ENCODE data around the gene FBRSL1. TPM values are rescaled to one million over a fixed set of nuclear protein-coding genes. Genes with fewer than 3 reads are reported as not detected.

Gene FBRSL1
- total RNA-seq, 1 experiment from 2014 or later: 124 TPM

- no peaks in the 10 kb centered on the region; a peak in 2 of 4 replicates for H3K36me3 ChIP-seq (ENCODE audit: control insufficient read depth in 1 of 2, insufficient read depth in 2 of 2, low read length in 2 of 2)
- intact Hi-C loops (cut with micrococcal nuclease): no loop called here
- peaks cover 9% of the 10 kb centered on the region; the same call in 1 of the 2 replicates for H4K20me1 ChIP-seq (ENCODE audit: insufficient read depth)
- peaks cover 5 to 26% of the 10 kb centered on the region in 2 experiments; a peak in 3 of 4 replicates for H3K4me1 ChIP-seq (ENCODE audit: control insufficient read depth in 1 of 2, insufficient read depth in 2 of 2, low read length in 2 of 2)
- ATAC-seq: no peak
- no peaks in the 10 kb centered on the region for H3K9me2 ChIP-seq (ENCODE audit: insufficient read depth)
- ChIA-PET CTCF (interaction anchor here (1.0 kb wide), 2 partner anchors 55 to 284 kb away, joined by 4 to 8 read pairs; no protein-coding TSS in a partner anchor), RAD21 (ENCODE audit: low non-redundant PET in 1 of 2, low total read pairs in 2 of 2, uncharacterized antibody in 2 of 2, unreplicated experiment in 2 of 2) (no interaction called here), POLR2A (no interaction called here)
- H3K27ac ChIP-seq (ENCODE audit: low read depth, low read length): no peak overlapping the region; the same call in 1 of the 2 replicates
- no TSS peak for BruUV-seq (replicated peaks)
- DNase-seq (ENCODE audit: low read depth, low spot score): no peak
- no peaks in the 10 kb centered on the region for H3K27me3 ChIP-seq (ENCODE audit: insufficient read depth, low read length)
- TF ChIP-seq, protein P1, sequence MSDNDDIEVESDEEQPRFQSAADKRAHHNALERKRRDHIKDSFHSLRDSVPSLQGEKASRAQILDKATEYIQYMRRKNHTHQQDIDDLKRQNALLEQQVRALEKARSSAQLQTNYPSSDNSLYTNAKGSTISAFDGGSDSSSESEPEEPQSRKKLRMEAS (IDR thresholded peaks at IDR 0.05): no peak
- no peak for TF ChIP-seq REST (IDR thresholded peaks at IDR 0.05; ENCODE audit: low read depth)
- no peak for TF ChIP-seq CTCF (IDR thresholded peaks at IDR 0.05 in 2 of 3, conservative IDR thresholded peaks at IDR 0.05 in 1 of 3; ENCODE audit: borderline replicate concordance in 1 of 3, insufficient read depth in 1 of 3, low read depth in 2 of 3, low read length in 2 of 3)
- TF ChIP-seq, protein P2, sequence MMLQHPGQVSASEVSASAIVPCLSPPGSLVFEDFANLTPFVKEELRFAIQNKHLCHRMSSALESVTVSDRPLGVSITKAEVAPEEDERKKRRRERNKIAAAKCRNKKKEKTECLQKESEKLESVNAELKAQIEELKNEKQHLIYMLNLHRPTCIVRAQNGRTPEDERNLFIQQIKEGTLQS (IDR thresholded peaks at IDR 0.05): no peak
- TF ChIP-seq ZNF274 (IDR thresholded peaks at IDR 0.05; ENCODE audit: low read depth, low read length): no peak
- no peak for TF ChIP-seq POLR2AphosphoS5 (IDR thresholded peaks at IDR 0.05; ENCODE audit: low read depth, low read length)
- no peak for TF ChIP-seq JUND (IDR thresholded peaks at IDR 0.05)
- no peak for TF ChIP-seq RAD21 (IDR thresholded peaks at IDR 0.05; ENCODE audit: low read depth)
- TF ChIP-seq SRF (IDR thresholded peaks at IDR 0.05; ENCODE audit: low read depth): no peak
- no peak for TF ChIP-seq YY1 (IDR thresholded peaks at IDR 0.05; ENCODE audit: extremely low read depth, insufficient replicate concordance, low read depth, low read length)
- TF ChIP-seq POLR2A (IDR thresholded peaks at IDR 0.05; ENCODE audit: borderline replicate concordance, extremely low read depth, insufficient read depth, insufficient read length): no peak
- TF ChIP-seq CEBPB (IDR thresholded peaks at IDR 0.05; ENCODE audit: low read depth): no peak
- no peak for TF ChIP-seq EGR1 (IDR thresholded peaks at IDR 0.05; ENCODE audit: low read depth)
- TF ChIP-seq CBX3 (IDR thresholded peaks at IDR 0.05; ENCODE audit: low read depth): no peak
- no peak for TF ChIP-seq EZH2 (IDR thresholded peaks at IDR 0.05)
- TF ChIP-seq ELF1 (IDR thresholded peaks at IDR 0.05; ENCODE audit: borderline replicate concordance, low read depth): no peak
- TF ChIP-seq SIN3A (IDR thresholded peaks at IDR 0.05; ENCODE audit: low read depth): no peak
- TF ChIP-seq FOSL1 (IDR thresholded peaks at IDR 0.05; ENCODE audit: low read depth): no peak
- TF ChIP-seq ZFX (IDR thresholded peaks at IDR 0.05): no peak
- H3K9ac ChIP-seq (ENCODE audit: low read length): peak overlapping the region; percentile 43; the same call in 1 of the 2 replicates
- no peak overlapping the region for H2AFZ ChIP-seq (ENCODE audit: low read depth, low read length, poor library complexity, severe bottlenecking)
- peaks cover 41% of the 10 kb centered on the region for H3K79me2 ChIP-seq (ENCODE audit: insufficient read depth, low read length)
- peak overlapping the region; percentile 81 for H3K4me2 ChIP-seq (ENCODE audit: low read length)
- no peaks in the 10 kb centered on the region for H3K9me3 ChIP-seq (ENCODE audit: control insufficient read depth in 1 of 2, insufficient read depth in 1 of 2, low read depth in 1 of 2, low read length in 2 of 2)
- peak overlapping the region; percentile 48 to 57 for H3K4me3 ChIP-seq (replicated peaks in 1 of 2; ENCODE audit: low read depth in 1 of 2, low read length in 2 of 2)
Measured at GRCh38 chr12:132558861-132559623, 69.1 kb downstream of the FBRSL1 start.
